ENCODE results near the gene YTHDF1. TPM values are rescaled to one million over a fixed set of nuclear protein-coding genes. Genes with fewer than 3 reads are reported as not detected.
A peak's percentile ranks its signal among the peaks of the same experiment; 100 is the strongest.
"Not testable (repeated sequence)": the region's sequence is repeated elsewhere in the genome, so short reads cannot be mapped to it uniquely, and the experiment has no call there.

YTHDF1 gene
- total RNA-seq, 1 experiment from 2014 or later, result 35.1 TPM

DNA sequence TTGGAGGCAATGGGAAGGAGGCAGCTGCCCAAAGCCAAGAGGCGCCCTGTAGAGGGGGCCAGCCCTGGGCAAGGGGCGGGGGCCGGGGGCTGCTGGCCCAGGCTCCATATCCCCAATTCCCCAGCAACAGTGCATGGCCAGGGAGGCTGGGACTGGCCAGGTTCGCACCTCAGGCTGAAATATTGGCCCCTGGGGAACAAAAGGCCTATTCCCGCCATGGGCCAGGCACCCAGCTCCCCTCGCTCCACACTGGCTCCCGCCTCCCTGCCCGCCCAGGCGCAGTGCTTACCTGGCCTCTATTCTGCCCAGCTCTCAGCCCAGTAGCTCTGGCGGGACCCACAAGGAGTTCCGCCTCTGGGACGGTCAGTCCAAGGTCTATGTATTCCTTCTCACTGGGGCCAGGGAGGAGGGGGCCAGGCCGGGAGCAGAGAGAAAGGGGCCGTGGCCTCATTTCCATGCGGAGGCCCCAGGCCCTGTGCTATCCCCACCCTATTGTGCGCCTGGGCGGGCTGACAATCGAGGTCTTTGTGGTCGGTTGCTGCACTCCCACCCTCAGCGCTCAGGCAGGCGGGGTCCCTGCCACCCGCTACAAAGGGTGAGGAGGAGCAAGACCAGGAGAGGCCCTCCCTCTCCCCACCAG is 42.3 kb downstream of the YTHDF1 start:
- no peak for DNase-seq (ENCODE audit: low read depth)

- DNase-seq (ENCODE audit: low read depth), result no peak
Observed at GRCh38 chr20:63172726-63173125, 43.2 kb downstream of the YTHDF1 start.

DNA sequence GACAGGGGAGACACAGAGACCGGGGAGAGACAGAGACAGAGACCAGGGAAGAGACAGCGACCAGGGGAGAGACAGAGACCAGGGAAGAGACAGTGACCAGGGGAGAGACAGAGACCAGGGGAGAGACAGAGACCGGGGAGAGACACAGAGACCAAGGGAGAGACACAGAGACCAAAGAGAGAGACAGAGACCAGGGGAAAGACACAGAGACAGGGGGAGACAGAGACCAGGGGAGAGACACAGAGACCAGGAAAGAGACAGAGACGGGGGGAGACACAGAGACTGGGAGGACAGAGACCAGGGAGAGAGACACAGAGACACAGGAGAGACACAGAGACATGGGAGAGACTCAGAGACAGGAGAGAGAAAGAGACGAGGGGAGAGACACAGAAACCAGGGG is 43.9 kb downstream of the YTHDF1 start:
- no peak for DNase-seq (ENCODE audit: low read depth)

DNA sequence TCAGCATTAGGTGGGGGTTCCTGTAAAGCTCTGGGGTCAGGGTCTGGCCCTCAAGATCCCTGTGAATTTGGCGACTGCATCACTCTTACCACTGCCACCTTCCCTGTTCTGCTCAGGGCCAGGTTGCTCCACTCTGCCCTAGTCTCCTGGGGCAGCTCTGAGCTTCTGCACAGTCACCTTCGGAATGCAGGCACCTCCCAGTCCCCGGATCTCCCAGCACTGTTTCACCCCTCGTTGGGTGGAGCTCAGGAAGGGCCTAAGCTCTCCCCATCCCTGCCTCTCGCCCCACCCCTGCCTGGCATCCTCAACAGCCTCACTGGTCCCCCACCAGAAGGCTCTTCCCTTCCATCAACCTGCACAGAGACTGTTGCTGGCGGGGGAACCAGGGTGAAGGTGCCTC is 46.2 kb downstream of the YTHDF1 start:
- DNase-seq (ENCODE audit: low read depth), result no peak

DNA sequence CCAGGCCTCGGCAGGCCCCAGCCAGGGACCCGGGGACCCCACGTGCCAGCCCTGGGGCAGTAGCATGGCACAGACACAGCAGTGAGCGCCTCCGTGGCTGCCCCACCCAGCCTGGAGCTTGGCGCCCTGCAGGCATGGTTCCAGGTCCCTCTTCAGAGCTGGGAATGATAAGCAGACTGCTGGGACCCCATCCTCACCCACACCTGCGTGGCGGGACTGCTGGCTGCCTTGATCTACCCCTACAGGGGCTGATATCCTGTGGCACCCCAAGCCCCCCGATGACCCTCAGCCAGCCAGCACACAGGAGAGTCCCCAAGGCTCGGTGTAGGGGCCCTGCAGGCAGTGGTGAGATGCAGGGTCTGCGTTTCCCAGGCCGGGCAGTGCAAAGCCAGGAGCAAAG is 47.1 kb downstream of the YTHDF1 start:
- DNase-seq (ENCODE audit: low read depth), result no peak

GRCh38 chr20:63167918-63168520 is 47.9 kb downstream of the YTHDF1 start:
- DNase-seq (ENCODE audit: low read depth), result no peak

DNA sequence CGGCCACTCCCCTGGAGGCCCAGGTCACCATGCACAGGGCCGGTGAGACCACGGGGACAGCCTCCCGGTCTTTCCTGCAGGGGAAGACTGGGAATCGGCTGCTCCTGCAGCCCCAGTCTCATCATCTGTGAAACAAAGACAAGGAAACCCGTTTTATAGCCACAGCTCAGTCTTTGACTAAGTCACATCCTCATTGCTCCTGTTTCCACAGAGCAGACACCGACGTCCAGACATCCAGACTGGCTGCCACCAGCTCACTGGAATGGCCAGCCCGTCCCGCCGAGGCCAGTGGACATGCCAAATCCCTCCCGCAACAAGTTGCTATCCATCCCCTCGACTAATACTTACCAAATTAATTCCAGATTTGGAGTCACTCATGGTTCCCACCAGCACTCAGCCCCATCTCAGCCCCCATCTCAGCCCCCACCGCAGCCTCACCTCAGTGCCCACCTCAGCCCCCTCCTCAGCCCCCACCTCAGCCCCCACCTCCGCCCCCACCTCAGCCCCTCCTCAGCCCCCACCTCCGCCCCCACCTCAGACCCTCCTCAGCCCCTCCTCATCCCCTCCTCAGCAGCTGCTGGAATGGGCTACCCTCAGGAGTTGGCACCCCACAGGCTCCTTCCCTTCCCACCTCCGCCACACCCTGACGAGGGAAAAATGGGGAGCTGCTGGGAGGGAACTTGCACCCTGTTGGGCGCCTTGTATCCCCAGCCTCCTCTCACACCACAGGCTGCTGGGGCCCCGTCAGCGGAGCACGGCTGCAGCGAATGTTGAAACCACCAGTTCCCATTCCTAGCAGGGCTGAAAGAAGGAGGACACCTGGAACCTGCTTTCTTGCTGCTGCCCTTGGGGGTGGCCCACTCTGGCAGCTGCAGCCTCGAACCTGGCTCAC is 48.7 kb downstream of the YTHDF1 start:
- peak; percentile 45 for DNase-seq (ENCODE audit: low read depth)

GRCh38 chr20:63166193-63167020 is 49.5 kb downstream of the YTHDF1 start:
- DNase-seq (ENCODE audit: low read depth), result no peak

- DNase-seq (ENCODE audit: low read depth), result no peak
Observed at GRCh38 chr20:63165356-63166192, 50.4 kb downstream of the YTHDF1 start.

DNA sequence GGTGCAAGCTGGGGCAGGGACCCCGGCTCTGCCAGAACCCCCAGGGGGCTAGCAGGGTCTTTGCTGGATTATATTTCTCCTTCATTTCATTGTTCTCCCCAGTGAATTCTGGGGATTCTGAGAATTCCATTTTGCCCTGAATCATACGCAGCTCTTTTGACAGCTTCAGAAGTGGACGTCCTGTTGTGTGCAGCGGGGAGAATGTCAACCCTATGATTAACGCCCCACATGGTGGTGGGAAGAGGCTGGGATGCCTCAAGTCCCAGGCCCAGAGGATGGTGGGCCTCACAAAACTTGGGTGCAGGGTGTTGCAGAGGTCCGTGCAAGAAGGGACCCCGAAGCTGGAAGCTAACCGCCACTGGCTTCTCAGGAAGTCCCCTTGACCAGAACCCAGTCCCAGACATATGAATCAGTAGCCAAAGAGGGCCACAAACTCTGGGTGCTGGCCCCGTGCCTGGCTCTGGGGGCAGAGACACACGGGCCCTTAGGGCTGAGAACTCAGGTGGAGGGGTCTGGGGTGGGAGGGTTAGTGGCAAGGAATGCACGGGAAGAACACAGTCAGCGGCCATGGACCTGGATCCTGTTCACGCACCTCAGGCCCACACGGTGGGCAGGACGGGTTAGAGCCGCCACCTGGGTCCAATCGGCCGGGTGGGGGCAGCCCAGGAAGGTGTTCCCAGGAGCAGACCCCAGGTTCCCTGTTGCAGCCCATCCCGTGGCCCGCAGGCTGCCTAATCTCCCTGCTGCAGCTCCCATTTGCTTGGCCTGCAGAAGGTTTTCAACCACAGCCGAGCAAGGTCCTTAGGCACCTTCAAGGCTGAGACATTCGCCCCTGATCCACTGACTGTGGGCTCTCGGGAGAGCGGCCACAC is 51.2 kb downstream of the YTHDF1 start:
- DNase-seq (ENCODE audit: low read depth), result no peak

GRCh38 chr20:63163596-63164483 is 52.1 kb downstream of the YTHDF1 start:
- no peak for DNase-seq (ENCODE audit: low read depth)

- DNase-seq (ENCODE audit: low read depth), result no peak
Observed at GRCh38 chr20:63163171-63163570, 52.8 kb downstream of the YTHDF1 start.

DNA sequence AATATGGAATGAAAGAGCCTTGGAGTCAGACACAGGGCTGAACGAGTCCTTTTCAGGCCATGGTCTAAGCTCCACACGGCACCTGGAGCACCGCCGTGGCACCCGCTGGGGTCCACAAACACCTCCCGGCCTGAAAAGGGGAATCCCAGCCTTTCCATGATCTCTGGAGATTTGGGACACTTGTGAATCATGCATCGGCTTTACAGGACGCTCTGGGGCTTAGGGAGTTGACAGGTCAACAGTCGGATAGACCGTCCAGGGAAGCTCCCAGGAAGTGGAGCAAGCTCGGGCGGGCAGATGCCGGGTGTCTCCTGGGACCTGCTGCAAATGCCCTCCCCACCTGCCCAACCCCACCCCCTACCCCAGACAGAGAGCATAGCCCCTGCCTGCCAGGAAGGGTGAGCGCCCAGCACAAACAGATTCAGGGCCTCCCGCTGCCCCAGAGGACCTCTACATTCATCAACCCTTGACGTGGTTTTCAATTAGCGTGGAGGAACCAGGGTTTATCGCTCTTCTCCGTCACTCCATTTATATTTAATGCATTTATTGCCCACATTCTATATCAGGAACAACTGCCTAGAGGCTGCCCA is 53.6 kb downstream of the YTHDF1 start:
- DNase-seq (ENCODE audit: low read depth), result no peak

- DNase-seq (ENCODE audit: low read depth), result no peak
Observed at GRCh38 chr20:63161176-63161651, 54.7 kb downstream of the YTHDF1 start.

DNA sequence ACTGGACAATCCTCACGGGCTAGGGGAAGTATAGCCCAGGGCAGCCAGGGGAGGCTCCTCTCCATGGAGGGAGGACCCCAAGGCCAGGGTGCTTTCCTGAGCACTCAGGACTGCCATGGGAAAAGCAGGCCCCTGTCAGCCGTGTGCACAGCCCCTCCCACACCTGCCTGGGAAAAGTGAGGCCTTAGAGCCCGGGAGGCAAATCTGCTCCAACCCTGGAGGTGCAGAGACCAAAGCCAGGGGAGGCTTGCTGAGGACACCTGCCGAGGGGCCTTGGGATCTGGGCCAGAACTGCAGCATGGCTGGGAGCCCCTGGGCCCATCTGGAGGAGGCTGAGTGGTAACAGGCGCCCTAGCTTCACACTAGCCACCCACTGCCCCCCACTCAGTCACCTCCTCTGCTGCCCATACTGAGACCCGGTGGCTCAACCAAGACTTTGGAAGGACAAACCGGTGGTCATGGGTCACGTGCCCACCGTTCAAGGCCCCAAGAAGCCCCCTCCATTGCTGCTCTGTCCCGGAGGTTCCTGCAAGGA is 55.2 kb downstream of the YTHDF1 start:
- no peak for DNase-seq (ENCODE audit: low read depth)

DNA sequence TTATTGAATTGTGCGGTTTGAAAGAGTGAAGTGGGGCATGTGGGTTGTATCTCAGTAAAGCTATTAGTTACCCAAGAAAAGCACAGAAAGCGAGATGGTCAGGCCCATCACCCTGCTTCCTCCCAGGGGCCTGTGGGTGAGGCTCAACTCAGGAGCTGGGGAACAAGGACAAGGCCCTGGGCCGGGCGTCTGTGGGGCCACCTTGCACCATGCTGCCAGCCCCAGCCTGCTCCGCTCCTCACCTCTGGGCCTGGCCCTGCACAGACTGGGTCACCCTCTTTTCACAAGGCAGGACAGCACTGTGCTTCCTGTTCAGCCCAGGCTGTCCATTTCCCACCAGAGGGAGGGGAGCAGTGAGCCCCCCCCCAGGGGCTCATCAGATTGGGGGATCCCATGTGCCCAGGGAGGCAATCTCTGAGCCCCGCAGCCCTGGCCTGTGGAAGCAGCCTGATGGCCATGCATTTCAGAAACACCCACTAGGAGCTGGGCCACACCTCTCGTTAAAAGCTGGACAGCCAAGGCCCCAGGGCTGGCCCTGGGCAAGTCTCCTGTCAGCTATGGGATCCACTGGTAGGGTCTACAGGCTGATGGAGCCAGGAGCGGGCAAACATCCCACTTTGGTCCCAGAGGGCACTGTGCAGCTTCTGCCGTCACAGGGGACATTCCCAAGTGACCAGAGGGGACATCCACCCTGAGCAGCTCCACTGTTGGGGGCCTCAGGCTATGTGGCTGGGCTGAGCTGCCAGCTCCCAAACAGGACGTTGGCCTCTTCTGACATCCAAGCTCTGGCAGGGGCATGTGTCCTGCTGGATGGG is 55.9 kb downstream of the YTHDF1 start:
- no peak for DNase-seq (ENCODE audit: low read depth)

DNA sequence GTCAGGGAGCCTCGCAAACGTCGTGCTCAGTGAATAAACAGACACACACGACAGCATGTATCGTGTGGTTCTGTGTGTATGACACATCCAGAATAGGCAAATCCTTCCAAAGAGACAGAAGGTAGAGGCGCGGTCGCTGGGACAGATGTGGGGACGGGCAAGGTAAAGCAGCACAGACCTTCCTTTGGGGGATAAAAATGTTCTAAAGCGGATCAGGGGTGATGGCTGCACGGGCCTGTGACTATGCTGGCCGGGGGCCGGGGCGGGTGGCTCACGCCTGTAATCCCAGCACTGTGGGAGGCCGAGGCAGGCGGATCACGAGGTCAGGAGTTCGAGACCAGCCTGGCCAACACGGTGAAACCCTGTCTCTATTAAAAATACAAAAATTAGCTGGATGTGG is 56.7 kb downstream of the YTHDF1 start:
- DNase-seq (ENCODE audit: low read depth), result not testable (repeated sequence)
